ENCODE measurements around the gene NEDD4. TPM values are rescaled to one million over a fixed set of nuclear protein-coding genes. Genes with fewer than 3 reads are reported as not detected.

The NEDD4 gene
- total RNA-seq, 4 donors from 2014 or later, result 3.6 to 15.0 (median 14.4) TPM

DNA sequence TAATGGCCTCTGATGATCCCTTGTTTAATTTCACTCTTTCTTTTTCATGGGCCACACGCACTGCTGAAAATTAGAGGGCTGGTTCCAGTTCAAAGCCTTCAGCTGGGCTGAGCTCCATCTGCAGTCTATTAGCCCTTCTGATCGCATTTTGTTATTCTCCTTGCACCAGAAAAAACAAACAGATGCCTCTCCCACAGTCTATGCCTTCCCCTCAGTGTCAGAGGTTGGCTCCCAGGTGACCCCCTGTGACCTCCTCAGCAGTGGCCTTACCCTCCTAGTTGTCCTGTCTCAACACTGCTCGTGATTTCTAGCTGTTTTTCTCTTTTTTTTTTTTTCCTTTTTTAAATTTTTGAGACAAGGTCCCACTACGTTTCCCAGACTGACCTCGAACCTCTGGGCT lies 173.4 kb downstream of the NEDD4 start:
- WGBS, 2 donors (ENCODE audit: low coverage in 1 of 2), result 72 to 75% methylated on average over 2 to 5 of the region's 5 CpGs
- Histone ChIP-seq H3K4me3 (no peak overlapping the region), H3K36me3 (no peaks in the 10 kb centered on the region), H3K9me3 (no peaks in the 10 kb centered on the region), H3K27me3 (no peaks in the 10 kb centered on the region), H3K27ac (no peak overlapping the region), H3K4me1 (peaks cover 0 to 3% (median 0%) of the 10 kb centered on the region in 4 donors)
- no peak for DNase-seq
- in situ Hi-C loops (cut with MboI; ENCODE audit: low pct_ligation_motif_present in 1 of 4, low pct_unique_long_range_greater_than_20kb in 1 of 4, low sequenced_read_pairs in 3 of 4) (no loop called here), intact Hi-C loops (cut with DNase I; ENCODE audit: low total_unique reads) (no loop called here)
- TF ChIP-seq POLR2A (IDR thresholded peaks at IDR 0.05), result no peak
- no peak for TF ChIP-seq EP300 (IDR thresholded peaks at IDR 0.05; ENCODE audit: low read depth)
- no peak for TF ChIP-seq POLR2AphosphoS5 (IDR thresholded peaks at IDR 0.05)
- TF ChIP-seq, protein P1, sequence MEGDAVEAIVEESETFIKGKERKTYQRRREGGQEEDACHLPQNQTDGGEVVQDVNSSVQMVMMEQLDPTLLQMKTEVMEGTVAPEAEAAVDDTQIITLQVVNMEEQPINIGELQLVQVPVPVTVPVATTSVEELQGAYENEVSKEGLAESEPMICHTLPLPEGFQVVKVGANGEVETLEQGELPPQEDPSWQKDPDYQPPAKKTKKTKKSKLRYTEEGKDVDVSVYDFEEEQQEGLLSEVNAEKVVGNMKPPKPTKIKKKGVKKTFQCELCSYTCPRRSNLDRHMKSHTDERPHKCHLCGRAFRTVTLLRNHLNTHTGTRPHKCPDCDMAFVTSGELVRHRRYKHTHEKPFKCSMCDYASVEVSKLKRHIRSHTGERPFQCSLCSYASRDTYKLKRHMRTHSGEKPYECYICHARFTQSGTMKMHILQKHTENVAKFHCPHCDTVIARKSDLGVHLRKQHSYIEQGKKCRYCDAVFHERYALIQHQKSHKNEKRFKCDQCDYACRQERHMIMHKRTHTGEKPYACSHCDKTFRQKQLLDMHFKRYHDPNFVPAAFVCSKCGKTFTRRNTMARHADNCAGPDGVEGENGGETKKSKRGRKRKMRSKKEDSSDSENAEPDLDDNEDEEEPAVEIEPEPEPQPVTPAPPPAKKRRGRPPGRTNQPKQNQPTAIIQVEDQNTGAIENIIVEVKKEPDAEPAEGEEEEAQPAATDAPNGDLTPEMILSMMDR (IDR thresholded peaks at IDR 0.05), result no peak

DNA sequence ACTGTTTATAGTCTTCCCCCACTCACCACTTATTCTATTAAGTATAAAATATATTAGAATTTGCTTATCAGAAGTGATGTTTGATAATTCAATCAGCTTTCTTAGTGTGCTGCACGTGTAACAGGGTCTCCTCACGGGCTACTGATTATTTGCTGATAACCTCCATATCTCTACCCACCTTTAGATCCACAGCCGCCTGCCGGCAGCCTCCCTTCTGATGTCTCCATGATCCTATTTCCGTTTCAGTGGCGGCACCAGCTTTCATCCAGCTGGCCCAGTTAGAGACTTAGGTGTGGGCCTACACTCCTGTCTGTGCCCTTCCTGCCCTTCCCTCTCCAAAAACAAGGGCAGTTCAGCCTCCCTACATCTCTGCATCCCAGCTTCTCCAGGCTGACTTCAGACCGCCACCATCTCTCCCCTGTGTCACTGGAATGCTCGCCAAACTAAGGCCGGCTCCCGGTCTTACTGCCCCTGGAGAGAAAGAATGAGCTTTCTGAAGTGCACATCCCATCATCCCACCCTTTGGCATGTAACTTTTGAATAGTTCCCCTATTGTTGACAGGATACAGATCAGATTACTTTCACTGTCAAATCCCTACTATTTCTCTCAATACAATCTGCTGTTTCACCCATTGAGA lies 173.9 kb downstream of the NEDD4 start:
- no peaks in the 10 kb centered on the region for H3K36me3 ChIP-seq
- no peak for DNase-seq
- H3K4me3 ChIP-seq, result no peak overlapping the region
- no peak overlapping the region for H3K27ac ChIP-seq
- intact Hi-C loops (cut with DNase I; ENCODE audit: low total_unique reads), result no loop called here
- H3K4me1 ChIP-seq, result peaks cover 0 to 3% (median 0%) of the 10 kb centered on the region in 4 donors
- H3K27me3 ChIP-seq, result no peaks in the 10 kb centered on the region
- TF ChIP-seq POLR2A (IDR thresholded peaks at IDR 0.05) (no peak), POLR2AphosphoS5 (IDR thresholded peaks at IDR 0.05) (no peak), EP300 (IDR thresholded peaks at IDR 0.05; ENCODE audit: low read depth) (no peak)
- TF ChIP-seq, protein P1 (IDR thresholded peaks at IDR 0.05), result no peak
- WGBS, 2 donors (ENCODE audit: low coverage in 1 of 2), result 72 to 89% methylated on average over 10 of the region's 10 CpGs
- H3K9me3 ChIP-seq, result no peaks in the 10 kb centered on the region
- in situ Hi-C loops (cut with MboI; ENCODE audit: low pct_ligation_motif_present in 1 of 4, low pct_unique_long_range_greater_than_20kb in 1 of 4, low sequenced_read_pairs in 3 of 4), result no loop called here

DNA sequence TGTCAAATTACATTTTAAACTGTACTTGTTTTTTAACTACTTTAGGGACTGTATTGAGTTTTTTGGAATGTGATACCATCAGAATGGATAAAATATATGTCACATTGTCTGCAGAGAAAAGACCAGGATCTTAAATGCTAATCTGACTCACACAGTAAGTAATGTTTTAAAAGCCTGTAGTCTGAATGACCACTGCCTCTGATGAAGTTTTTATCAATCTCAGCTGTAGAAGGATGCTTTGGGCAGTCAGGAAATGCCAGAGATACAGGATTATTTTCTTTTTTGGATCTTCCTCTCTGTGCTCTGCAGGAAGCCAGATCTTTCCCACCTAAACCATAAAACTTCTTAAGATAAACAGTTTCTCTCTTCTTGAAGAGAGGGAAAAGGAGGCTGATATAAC lies 177.4 kb downstream of the NEDD4 start:
- intact Hi-C loops (cut with DNase I; ENCODE audit: low total_unique reads) (no loop called here), in situ Hi-C loops (cut with MboI; ENCODE audit: low pct_ligation_motif_present in 1 of 4, low pct_unique_long_range_greater_than_20kb in 1 of 4, low sequenced_read_pairs in 3 of 4) (no loop called here)
- TF ChIP-seq POLR2A (IDR thresholded peaks at IDR 0.05) (no peak), EP300 (IDR thresholded peaks at IDR 0.05; ENCODE audit: low read depth) (no peak), POLR2AphosphoS5 (IDR thresholded peaks at IDR 0.05) (no peak)
- TF ChIP-seq, protein P1 (IDR thresholded peaks at IDR 0.05), result no peak
- Histone ChIP-seq H3K36me3 (no peaks in the 10 kb centered on the region), H3K27ac (no peak overlapping the region), H3K27me3 (no peaks in the 10 kb centered on the region), H3K4me3 (no peak overlapping the region), H3K4me1 (no peaks in the 10 kb centered on the region), H3K9me3 (no peaks in the 10 kb centered on the region)
- DNase-seq, result no peak

DNA sequence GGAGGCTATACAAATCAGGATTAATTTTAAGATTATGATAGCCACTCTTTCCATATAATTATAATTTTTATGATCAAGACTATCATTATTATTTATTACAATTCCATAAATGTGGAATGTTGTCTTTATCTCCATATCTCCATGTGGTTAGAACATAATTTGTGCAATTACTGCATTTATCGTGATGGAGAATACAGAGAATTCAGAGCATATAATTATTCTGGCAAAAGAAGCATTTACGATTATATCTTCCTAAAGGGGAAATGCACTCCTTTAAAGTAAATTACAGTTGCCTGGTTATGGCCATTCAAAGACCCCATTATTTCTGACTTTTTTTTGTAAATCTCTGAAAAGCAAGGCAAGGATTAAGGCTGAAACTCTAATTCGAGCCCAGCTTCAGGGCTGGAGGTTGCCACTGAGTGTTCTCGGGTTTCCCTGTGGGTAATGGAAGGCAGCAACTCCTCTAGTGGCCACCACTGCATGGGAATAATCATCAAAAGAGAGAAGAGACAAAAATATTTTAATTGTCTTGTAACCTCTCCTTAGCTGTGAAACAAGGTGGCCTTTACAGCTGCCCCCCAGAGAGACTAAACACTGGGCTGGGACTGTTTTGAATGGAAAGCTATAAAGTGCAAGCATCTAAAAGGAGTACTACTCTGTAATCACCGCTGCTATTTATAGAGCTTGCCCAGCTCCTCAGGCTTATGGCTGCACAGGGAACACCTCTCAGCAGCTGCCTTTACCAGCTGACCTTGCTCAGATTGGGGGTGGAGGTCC lies 190.6 kb downstream of the NEDD4 start:
- in situ Hi-C loops (cut with MboI; ENCODE audit: low pct_ligation_motif_present in 1 of 4, low pct_unique_long_range_greater_than_20kb in 1 of 4, low sequenced_read_pairs in 3 of 4), result no loop called here
- no peak for DNase-seq

More for the DNA sequence above, 190.6 kb downstream of the NEDD4 start:
- H3K36me3 ChIP-seq, result no peaks in the 10 kb centered on the region
- H3K4me3 ChIP-seq, result no peak overlapping the region
- intact Hi-C loops (cut with DNase I; ENCODE audit: low total_unique reads), result no loop called here
- no peak overlapping the region for H3K27ac ChIP-seq
- no peaks in the 10 kb centered on the region for H3K4me1 ChIP-seq
- H3K9me3 ChIP-seq, result no peaks in the 10 kb centered on the region
- WGBS, 2 donors (ENCODE audit: low coverage in 1 of 2), result 78 to 87% methylated on average over 3 to 5 of the region's 5 CpGs
- H3K27me3 ChIP-seq, result no peaks in the 10 kb centered on the region
- TF ChIP-seq EP300 (IDR thresholded peaks at IDR 0.05; ENCODE audit: low read depth) (no peak), POLR2AphosphoS5 (IDR thresholded peaks at IDR 0.05) (no peak), POLR2A (IDR thresholded peaks at IDR 0.05) (no peak)
- TF ChIP-seq, protein P1 (IDR thresholded peaks at IDR 0.05), result no peak
